Kidney epithelial cell (primary cell): ENCODE results near the gene MANBA. TPM values are rescaled to one million over a fixed set of nuclear protein-coding genes. Genes with fewer than 3 reads are reported as not detected.
A peak's percentile ranks its signal among the peaks of the same experiment; 100 is the strongest.

Experiments
- DNase-seq: peaks from one replicate; pipeline ENCODE4 v3.0.0-alpha.2; 2010; ENCODE audit warnings: low read depth
- H3K27me3 ChIP-seq: 2 replicates; pipeline ENCODE4 v1.6.0; 2011; ENCODE audit warnings: low read length; ENCODE audit not compliant: control insufficient read depth, insufficient read depth
- H3K36me3 ChIP-seq: 2 replicates; pipeline ENCODE4 v1.5.1; 2011; ENCODE audit warnings: low read length; ENCODE audit not compliant: control insufficient read depth, insufficient read depth
- H3K4me3 ChIP-seq: 2 replicates; pipeline ENCODE4 v1.5.1; 2011; ENCODE audit warnings: low read depth, mild to moderate bottlenecking, control low read depth, low read length
- total RNA-seq: library from RNA; depleted of rRNA; stranded (reverse); fragments of >200 nt; gene quantifications from 2 replicates; pipeline ENCODE4 v1.2.3, GENCODE V29; 2015
- TF ChIP-seq, protein P1 (sequence below): IDR thresholded peaks from 2 replicates; pipeline ENCODE4 v1.5.1; 2011; ENCODE audit warnings: mild to moderate bottlenecking, moderate library complexity, low read length, control low read depth, inconsistent platforms; ENCODE audit not compliant: insufficient read depth, poor library complexity, severe bottlenecking

MANBA gene
- total RNA-seq, 1 donor from 2014 or later, result 14.7 TPM

GRCh38 chr4:102616636-102617035, 144.1 kb downstream of the MANBA start:
- no peak overlapping the region for H3K4me3 ChIP-seq
- H3K36me3 ChIP-seq, result peaks cover 4% of the 10 kb centered on the region
- TF ChIP-seq, protein P1, sequence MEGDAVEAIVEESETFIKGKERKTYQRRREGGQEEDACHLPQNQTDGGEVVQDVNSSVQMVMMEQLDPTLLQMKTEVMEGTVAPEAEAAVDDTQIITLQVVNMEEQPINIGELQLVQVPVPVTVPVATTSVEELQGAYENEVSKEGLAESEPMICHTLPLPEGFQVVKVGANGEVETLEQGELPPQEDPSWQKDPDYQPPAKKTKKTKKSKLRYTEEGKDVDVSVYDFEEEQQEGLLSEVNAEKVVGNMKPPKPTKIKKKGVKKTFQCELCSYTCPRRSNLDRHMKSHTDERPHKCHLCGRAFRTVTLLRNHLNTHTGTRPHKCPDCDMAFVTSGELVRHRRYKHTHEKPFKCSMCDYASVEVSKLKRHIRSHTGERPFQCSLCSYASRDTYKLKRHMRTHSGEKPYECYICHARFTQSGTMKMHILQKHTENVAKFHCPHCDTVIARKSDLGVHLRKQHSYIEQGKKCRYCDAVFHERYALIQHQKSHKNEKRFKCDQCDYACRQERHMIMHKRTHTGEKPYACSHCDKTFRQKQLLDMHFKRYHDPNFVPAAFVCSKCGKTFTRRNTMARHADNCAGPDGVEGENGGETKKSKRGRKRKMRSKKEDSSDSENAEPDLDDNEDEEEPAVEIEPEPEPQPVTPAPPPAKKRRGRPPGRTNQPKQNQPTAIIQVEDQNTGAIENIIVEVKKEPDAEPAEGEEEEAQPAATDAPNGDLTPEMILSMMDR, result no peak
- H3K27me3 ChIP-seq, result no peaks in the 10 kb centered on the region
- DNase-seq, result no peak

DNA sequence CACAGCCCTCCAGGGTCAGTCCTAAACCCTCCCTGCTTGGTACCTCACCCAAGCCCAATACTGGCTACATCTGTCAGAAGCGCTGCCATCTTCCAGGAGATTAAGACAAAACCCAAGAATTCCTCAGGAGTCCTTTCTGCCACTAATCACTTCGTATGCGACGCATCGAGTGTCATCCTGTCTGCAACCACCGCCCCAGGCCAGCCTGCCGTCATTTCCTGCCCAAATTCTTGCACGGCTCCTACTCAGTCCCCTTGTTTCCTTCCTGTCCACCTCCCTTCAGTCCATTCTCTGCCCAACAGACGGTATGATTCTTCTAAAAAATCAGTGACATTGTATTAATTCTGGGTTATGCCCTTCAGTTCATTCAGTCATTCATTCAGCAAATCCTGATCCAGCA, 146.0 kb downstream of the MANBA start:
- no peaks in the 10 kb centered on the region for H3K27me3 ChIP-seq
- H3K36me3 ChIP-seq, result peaks cover 4% of the 10 kb centered on the region

DNA sequence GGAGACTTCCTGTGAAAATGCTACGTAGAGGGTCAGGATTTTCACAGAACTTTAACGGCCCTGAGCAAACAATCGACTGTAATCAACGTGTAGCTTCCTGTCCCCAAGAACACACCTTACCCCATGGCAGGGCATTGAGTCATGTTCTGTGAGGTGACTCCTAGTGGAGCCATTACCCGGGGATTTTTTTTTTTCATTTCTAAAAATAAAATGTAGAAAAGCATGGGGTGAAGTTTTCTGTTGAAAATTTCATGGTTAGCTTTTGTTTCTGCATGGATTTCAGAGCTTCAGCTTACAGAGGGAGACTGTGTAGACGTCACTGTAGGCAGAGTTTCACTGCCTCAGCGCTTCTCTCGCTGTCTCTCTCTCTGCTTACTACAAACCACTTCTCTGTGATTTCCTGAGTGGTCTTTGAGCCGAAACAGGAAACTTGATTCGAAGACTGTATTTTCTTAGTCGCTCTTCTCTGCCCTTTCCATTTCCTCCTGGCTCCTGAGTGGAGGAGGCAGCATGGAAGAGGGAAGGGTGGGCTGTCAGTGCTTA, 147.9 kb downstream of the MANBA start:
- DNase-seq, result no peak
- TF ChIP-seq, protein P1, result no peak
- Histone ChIP-seq H3K4me3 (no peak overlapping the region), H3K27me3 (no peaks in the 10 kb centered on the region), H3K36me3 (peaks cover 4% of the 10 kb centered on the region)

More for the DNA sequence above, 146.0 kb downstream of the MANBA start:
- no peak overlapping the region for H3K4me3 ChIP-seq
- no peak for DNase-seq
- TF ChIP-seq, protein P1, result no peak

GRCh38 chr4:102612210-102612609, 148.6 kb downstream of the MANBA start:
- DNase-seq, result no peak
- no peaks in the 10 kb centered on the region for H3K27me3 ChIP-seq
- H3K4me3 ChIP-seq, result no peak overlapping the region
- TF ChIP-seq, protein P1, result no peak
- H3K36me3 ChIP-seq, result peaks cover 4% of the 10 kb centered on the region

DNA sequence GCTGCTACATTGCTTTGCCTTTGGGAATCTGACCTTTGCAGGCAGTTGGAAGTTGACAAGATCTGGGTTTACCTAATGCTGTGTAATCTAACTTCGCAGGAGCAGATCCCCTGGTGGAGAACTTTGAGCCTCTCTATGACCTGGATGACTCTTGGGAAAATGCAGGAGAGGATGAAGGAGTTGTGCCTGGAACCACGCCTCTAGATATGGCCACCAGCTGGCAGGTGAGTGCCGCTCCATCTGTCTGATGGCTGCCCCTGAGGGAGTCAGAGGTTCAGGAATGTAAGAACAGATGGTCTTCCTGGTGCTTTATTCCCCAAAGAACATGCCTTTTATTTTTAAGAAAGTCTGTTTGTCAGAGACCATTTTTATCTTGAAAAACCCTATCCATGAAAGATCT, 150.3 kb downstream of the MANBA start:
- Histone ChIP-seq H3K4me3 (no peak overlapping the region), H3K36me3 (peaks cover 6% of the 10 kb centered on the region), H3K27me3 (no peaks in the 10 kb centered on the region)
- DNase-seq, result no peak
- TF ChIP-seq, protein P1, result no peak

- H3K36me3 ChIP-seq, result peaks cover 6% of the 10 kb centered on the region
- DNase-seq, result no peak
- TF ChIP-seq, protein P1, result peak; percentile 40
- no peaks in the 10 kb centered on the region for H3K27me3 ChIP-seq
- no peak overlapping the region for H3K4me3 ChIP-seq
Measured at GRCh38 chr4:102610007-102610406, 150.8 kb downstream of the MANBA start.
